Spleen (tissue), 11 donors: Measurements from ENCODE around the gene PCNX1. TPM values are rescaled to one million over a fixed set of nuclear protein-coding genes. Genes with fewer than 3 reads are reported as not detected.

Experiments
- DNase-seq: peaks from one replicate; pipeline ENCODE4 v3.0.0-alpha.2; 2020
- H3K27ac ChIP-seq, 8 donors: fragments of 200-600 bp; sonication (generic) in 7 of 8; 1 replicate in 4 of 8; 2 replicates in 4 of 8; pipeline versions ENCODE4 v1.5.0 to v1.8.0; 2016 to 2021; ENCODE audit warnings: inconsistent platforms in 4 of 8, mild to moderate bottlenecking in 4 of 8, moderate library complexity in 1 of 8
- H3K27me3 ChIP-seq, 7 donors: fragments of 200-600 bp; sonication (generic) in 6 of 7; replicated peaks in 1 of 7; 1 replicate in 4 of 7; 2 replicates in 3 of 7; pipeline versions ENCODE4 v1.5.0 to v1.8.0; 2016 to 2021; ENCODE audit warnings: inconsistent platforms in 3 of 7, mild to moderate bottlenecking in 1 of 7
- H3K36me3 ChIP-seq, 6 donors: fragments of 200-600 bp; sonication (generic) in 5 of 6; 1 replicate in 4 of 6; 2 replicates in 2 of 6; pipeline versions ENCODE4 v1.5.0 to v1.8.0; 2016 to 2021; ENCODE audit warnings: inconsistent platforms in 2 of 6
- H3K4me1 ChIP-seq, 6 donors: fragments of 200-600 bp; sonication (generic) in 5 of 6; 1 replicate in 3 of 6; 2 replicates in 3 of 6; pipeline versions ENCODE4 v1.5.0 to v1.8.0; 2016 to 2021; ENCODE audit warnings: inconsistent platforms in 3 of 6
- H3K4me3 ChIP-seq, 8 donors: fragments of 200-600 bp; sonication (generic) in 7 of 8; 1 replicate in 4 of 8; 2 replicates in 4 of 8; pipeline versions ENCODE4 v1.5.0 to v1.8.0; 2016 to 2021; ENCODE audit warnings: inconsistent platforms in 4 of 8, mild to moderate bottlenecking in 4 of 8, moderate library complexity in 2 of 8
- H3K9me3 ChIP-seq, 8 donors: fragments of 200-600 bp; sonication (generic) in 7 of 8; 1 replicate in 4 of 8; 2 replicates in 4 of 8; pipeline versions ENCODE4 v1.5.0 to v1.8.0; 2016 to 2021; ENCODE audit warnings: inconsistent platforms in 4 of 8
- POLR2A ChIP-seq, 3 donors: fragments of 450-650 bp; IDR thresholded peaks; one replicate each; pipeline ENCODE4 v1.5.1; 2017; ENCODE audit warnings: antibody characterized with exemption in 3 of 3, mild to moderate bottlenecking in 1 of 3
- POLR2AphosphoS5 ChIP-seq, 3 donors: sonication (generic); formaldehyde crosslinking; IDR thresholded peaks; one replicate each; pipeline ENCODE4 v1.5.1; 2017; ENCODE audit warnings: antibody characterized with exemption in 3 of 3
- WGBS, 5 donors: extraction: QIAGEN DNeasy Blood & Tissue Kit in 3 of 5; methylation state at CpG; one replicate each; pipeline versions ENCODE4 v1.1.5 to v1.1.7; 2013 to 2018; 5-methylcytosine and 5-hydroxymethylcytosine counted together
- intact Hi-C: fragments of 100-400 bp; cut with DNase I; formaldehyde crosslinking; loops from one replicate; pipeline ENCODE4 v1.15.0; 2023; ENCODE audit warnings: low total_unique reads
- polyA plus RNA-seq, 3 donors: library from polyadenylated mRNA; stranded (reverse); fragments of 200-250 nt; gene quantifications; one replicate each; pipeline ENCODE4 v1.2.1, GENCODE V29; 2013
- total RNA-seq, 7 donors: library from RNA; depleted of rRNA in 3 of 7; stranded (reverse); fragments of >200 nt in 3 of 7; fragmentation: NEBNext Ultra II Directional in 4 of 7; extraction: Animal tissue kit (Norgen Biotek cat#: 25700) in 4 of 7; gene quantifications; one replicate each; pipeline versions ENCODE4 v1.1.0 to v1.2.1, GENCODE V29; 2016 to 2021
- TF ChIP-seq, protein P1 (sequence below), 11 experiments: fragments of 200-600 bp in 7 of 11; fragments of 450-650 bp in 4 of 11; sonication (generic) in 4 of 11; IDR thresholded peaks in 8 of 11; conservative IDR thresholded peaks in 3 of 11; 1 replicate in 7 of 11; 2 replicates in 4 of 11; pipeline versions ENCODE4 v1.4.0 to v1.8.0; 2016 to 2021; ENCODE audit warnings: antibody characterized with exemption in 11 of 11, inconsistent platforms in 4 of 11, mild to moderate bottlenecking in 1 of 11
- donor health status: healthy with polysubstance abuse.
- donor health status: DM: no; HTN: no; CAD: no; lungs with moderate emphysema.
- donor health status: DM: no; HTN: no; CAD: no.
- donor health status: Bipolar disorder and iron deficiency.
- donor health status: healthy.
- donor health status: DM: no; HTN: no; CAD: no.
- donor health status: DM: yes; HTN: yes; CAD: no.

The PCNX1 gene
- total and polyA plus RNA-seq, 10 donors = 4.0 to 149 (median 100) TPM

DNA sequence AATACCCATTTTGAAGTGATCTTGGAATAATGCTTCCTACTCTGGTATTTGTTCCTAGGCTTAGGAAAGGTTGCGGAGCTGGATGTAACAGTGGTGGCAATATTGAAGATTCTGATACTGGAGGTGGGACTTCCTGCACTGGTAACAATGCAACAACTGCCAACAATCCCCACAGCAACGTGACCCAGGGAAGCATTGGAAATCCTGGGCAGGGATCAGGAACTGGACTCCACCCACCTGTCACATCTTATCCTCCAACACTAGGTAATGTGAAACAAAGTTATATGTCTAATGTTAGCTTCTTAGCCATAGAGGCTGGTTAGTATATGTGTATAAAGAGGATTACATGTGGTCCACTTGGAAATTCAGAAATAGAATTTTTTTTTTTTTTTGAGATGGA, 197.9 kb downstream of the PCNX1 start:
- no peak for DNase-seq
- no peaks in the 10 kb centered on the region for H3K9me3 ChIP-seq
- H3K27ac ChIP-seq = no peak overlapping the region
- no peaks in the 10 kb centered on the region for H3K27me3 ChIP-seq
- TF ChIP-seq, protein P1, sequence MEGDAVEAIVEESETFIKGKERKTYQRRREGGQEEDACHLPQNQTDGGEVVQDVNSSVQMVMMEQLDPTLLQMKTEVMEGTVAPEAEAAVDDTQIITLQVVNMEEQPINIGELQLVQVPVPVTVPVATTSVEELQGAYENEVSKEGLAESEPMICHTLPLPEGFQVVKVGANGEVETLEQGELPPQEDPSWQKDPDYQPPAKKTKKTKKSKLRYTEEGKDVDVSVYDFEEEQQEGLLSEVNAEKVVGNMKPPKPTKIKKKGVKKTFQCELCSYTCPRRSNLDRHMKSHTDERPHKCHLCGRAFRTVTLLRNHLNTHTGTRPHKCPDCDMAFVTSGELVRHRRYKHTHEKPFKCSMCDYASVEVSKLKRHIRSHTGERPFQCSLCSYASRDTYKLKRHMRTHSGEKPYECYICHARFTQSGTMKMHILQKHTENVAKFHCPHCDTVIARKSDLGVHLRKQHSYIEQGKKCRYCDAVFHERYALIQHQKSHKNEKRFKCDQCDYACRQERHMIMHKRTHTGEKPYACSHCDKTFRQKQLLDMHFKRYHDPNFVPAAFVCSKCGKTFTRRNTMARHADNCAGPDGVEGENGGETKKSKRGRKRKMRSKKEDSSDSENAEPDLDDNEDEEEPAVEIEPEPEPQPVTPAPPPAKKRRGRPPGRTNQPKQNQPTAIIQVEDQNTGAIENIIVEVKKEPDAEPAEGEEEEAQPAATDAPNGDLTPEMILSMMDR (IDR thresholded peaks at IDR 0.05 in 8 of 11, conservative IDR thresholded peaks at IDR 0.05 in 3 of 11) = no peak
- TF ChIP-seq POLR2AphosphoS5 (IDR thresholded peaks at IDR 0.05) (no peak), POLR2A (IDR thresholded peaks at IDR 0.05) (no peak)
- intact Hi-C loops = no loop called here
- peaks cover 3 to 100% (median 70%) of the 10 kb centered on the region in 6 donors for H3K36me3 ChIP-seq
- H3K4me3 ChIP-seq = no peak overlapping the region
- peaks cover 0 to 13% (median 2%) of the 10 kb centered on the region in 6 donors for H3K4me1 ChIP-seq
- 53 to 84% (median 81%) methylated on average over 2 of the region's 2 CpGs for WGBS, 5 donors

GRCh38 chr14:71107921-71108320, 200.7 kb downstream of the PCNX1 start:
- TF ChIP-seq POLR2AphosphoS5 (IDR thresholded peaks at IDR 0.05) = no peak
- TF ChIP-seq, protein P1 (IDR thresholded peaks at IDR 0.05 in 8 of 11, conservative IDR thresholded peaks at IDR 0.05 in 3 of 11) = no peak
- TF ChIP-seq POLR2A (IDR thresholded peaks at IDR 0.05) = no peak
- intact Hi-C loops = no loop called here
- Histone ChIP-seq H3K27ac (no peak overlapping the region), H3K36me3 (peaks cover 5 to 100% (median 68%) of the 10 kb centered on the region in 6 donors), H3K9me3 (no peaks in the 10 kb centered on the region), H3K27me3 (no peaks in the 10 kb centered on the region), H3K4me3 (no peak overlapping the region), H3K4me1 (peaks cover 0 to 13% (median 2%) of the 10 kb centered on the region in 6 donors)
- no peak for DNase-seq
- WGBS, 5 donors = 88 to 97% (median 95%) methylated on average over 2 of the region's 2 CpGs

DNA sequence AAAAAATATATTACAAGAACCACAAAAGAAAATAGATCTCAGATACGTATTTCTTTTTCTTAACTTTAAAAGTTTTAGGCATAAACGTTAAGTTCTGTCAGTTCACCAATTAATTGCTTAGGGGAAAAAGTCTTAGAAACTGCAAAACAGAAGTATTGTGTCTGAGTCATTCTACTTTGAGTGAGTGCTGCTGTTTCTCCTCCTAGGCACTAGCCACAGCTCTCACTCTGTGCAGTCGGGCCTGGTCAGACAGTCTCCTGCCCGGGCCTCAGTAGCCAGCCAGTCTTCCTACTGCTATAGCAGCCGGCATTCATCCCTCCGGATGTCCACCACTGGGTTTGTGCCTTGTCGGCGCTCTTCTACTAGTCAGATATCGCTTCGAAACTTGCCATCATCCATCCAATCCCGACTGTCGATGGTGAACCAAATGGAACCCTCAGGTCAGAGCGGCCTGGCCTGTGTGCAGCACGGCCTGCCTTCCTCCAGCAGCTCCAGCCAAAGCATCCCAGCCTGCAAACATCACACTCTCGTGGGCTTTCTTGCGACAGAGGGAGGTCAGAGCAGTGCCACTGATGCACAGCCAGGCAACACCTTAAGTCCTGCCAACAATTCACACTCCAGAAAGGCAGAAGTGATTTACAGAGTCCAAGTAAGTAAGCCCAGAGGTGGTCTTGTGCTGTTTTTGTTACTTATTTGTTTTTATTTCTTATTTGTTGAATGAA, 201.3 kb downstream of the PCNX1 start:
- no peak for DNase-seq
- no peak overlapping the region for H3K4me3 ChIP-seq
- TF ChIP-seq POLR2AphosphoS5 (IDR thresholded peaks at IDR 0.05) = peak in 2 of 3 donors; percentile 12 to 64
- TF ChIP-seq, protein P1 (IDR thresholded peaks at IDR 0.05 in 8 of 11, conservative IDR thresholded peaks at IDR 0.05 in 3 of 11) = no peak
- no peaks in the 10 kb centered on the region for H3K9me3 ChIP-seq
- intact Hi-C loops = no loop called here
- H3K27ac ChIP-seq = no peak overlapping the region
- peaks cover 0 to 13% (median 2%) of the 10 kb centered on the region in 6 donors for H3K4me1 ChIP-seq
- WGBS, 5 donors = 87 to 95% (median 90%) methylated on average over 15 to 16 of the region's 16 CpGs
- H3K36me3 ChIP-seq = peaks cover 5 to 98% (median 63%) of the 10 kb centered on the region in 6 donors
- no peaks in the 10 kb centered on the region for H3K27me3 ChIP-seq

DNA sequence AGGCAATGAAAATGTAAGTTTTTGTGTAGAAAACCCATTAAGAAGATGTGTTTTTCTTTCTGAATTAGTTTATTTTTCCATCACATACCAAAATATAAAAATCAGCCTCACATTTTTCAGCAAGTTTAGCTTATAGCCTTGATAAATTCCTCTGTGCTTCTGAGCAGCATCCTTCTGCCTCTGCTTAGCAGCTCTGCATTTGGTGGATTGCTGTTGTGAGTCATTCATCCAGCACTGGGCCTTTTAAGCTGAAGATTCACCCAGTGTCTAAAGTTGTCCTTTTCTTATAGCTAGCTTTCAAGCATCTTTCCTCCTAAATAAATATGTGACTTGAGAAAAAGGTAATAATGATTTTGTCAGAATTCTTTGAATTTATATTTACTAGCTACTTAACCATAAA, 206.1 kb downstream of the PCNX1 start:
- no peaks in the 10 kb centered on the region for H3K27me3 ChIP-seq
- intact Hi-C loops = no loop called here
- no peaks in the 10 kb centered on the region for H3K9me3 ChIP-seq
- H3K36me3 ChIP-seq = peaks cover 5 to 79% (median 33%) of the 10 kb centered on the region in 6 donors
- H3K27ac ChIP-seq = no peak overlapping the region
- TF ChIP-seq POLR2AphosphoS5 (IDR thresholded peaks at IDR 0.05) (no peak), POLR2A (IDR thresholded peaks at IDR 0.05) (no peak)
- TF ChIP-seq, protein P1 (IDR thresholded peaks at IDR 0.05 in 8 of 11, conservative IDR thresholded peaks at IDR 0.05 in 3 of 11) = no peak
- peaks cover 0 to 22% (median 4%) of the 10 kb centered on the region in 6 donors for H3K4me1 ChIP-seq
- no peak for DNase-seq
- no peak overlapping the region for H3K4me3 ChIP-seq
